ENCODE results near the gene RNF5. TPM values are rescaled to one million over a fixed set of nuclear protein-coding genes. Genes with fewer than 3 reads are reported as not detected.

The RNF5 gene
- total and polyA plus RNA-seq, 2 experiments from 2014 or later = 133 to 169 TPM

DNA sequence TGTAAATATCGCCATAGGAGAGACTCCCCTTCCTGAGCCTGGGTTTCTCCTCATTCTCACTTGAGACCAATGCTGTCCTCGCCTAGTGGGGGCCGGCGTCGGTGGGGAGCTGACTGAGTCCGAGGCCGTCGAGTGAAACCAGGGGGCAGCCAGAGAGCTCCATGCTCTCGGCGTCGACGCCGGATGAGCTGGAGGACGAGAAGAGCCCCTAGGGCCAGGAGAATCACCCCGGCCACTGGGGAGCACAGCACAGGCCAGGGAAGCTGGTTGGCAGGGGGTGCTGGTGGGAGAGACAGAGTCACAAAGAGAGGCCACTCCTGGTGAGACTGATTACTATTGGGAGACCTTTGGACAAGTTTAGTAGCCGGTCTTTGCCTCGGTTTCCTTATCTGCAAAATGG lies 20.7 kb downstream of the RNF5 start:
- Histone ChIP-seq H3K9me2 (replicated peaks; ENCODE audit: insufficient read depth) (no peaks in the 10 kb centered on the region), H4K20me1 (ENCODE audit: insufficient read depth, poor library complexity, severe bottlenecking) (no peaks in the 10 kb centered on the region), H3K4me3 (no peak overlapping the region), H3K36me3 (replicated peaks; ENCODE audit: insufficient read depth, low read depth) (no peaks in the 10 kb centered on the region), H3K4me1 (ENCODE audit: insufficient read depth) (peaks cover 13% of the 10 kb centered on the region), H3K27ac (no peak overlapping the region), H3K4me2 (no peak overlapping the region), H2AFZ (no peak overlapping the region), H3K9me3 (ENCODE audit: low read depth) (no peaks in the 10 kb centered on the region), H3K79me2 (no peaks in the 10 kb centered on the region), H3K27me3 (no peaks in the 10 kb centered on the region)
- TF ChIP-seq EZH2phosphoT487 (IDR thresholded peaks at IDR 0.05; ENCODE audit: low read depth, severe bottlenecking, unreplicated experiment) (no peak), EZH2 (IDR thresholded peaks at IDR 0.05; ENCODE audit: borderline replicate concordance) (no peak)
- TF ChIP-seq, protein P1, sequence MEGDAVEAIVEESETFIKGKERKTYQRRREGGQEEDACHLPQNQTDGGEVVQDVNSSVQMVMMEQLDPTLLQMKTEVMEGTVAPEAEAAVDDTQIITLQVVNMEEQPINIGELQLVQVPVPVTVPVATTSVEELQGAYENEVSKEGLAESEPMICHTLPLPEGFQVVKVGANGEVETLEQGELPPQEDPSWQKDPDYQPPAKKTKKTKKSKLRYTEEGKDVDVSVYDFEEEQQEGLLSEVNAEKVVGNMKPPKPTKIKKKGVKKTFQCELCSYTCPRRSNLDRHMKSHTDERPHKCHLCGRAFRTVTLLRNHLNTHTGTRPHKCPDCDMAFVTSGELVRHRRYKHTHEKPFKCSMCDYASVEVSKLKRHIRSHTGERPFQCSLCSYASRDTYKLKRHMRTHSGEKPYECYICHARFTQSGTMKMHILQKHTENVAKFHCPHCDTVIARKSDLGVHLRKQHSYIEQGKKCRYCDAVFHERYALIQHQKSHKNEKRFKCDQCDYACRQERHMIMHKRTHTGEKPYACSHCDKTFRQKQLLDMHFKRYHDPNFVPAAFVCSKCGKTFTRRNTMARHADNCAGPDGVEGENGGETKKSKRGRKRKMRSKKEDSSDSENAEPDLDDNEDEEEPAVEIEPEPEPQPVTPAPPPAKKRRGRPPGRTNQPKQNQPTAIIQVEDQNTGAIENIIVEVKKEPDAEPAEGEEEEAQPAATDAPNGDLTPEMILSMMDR (IDR thresholded peaks at IDR 0.05; ENCODE audit: poor library complexity) = no peak
- WGBS (ENCODE audit: low lambda C conversion rate, missing lambda C conversion rate) = 93% methylated on average over 17 of the region's 17 CpGs
- no peak for DNase-seq (ENCODE audit: low spot score)

DNA sequence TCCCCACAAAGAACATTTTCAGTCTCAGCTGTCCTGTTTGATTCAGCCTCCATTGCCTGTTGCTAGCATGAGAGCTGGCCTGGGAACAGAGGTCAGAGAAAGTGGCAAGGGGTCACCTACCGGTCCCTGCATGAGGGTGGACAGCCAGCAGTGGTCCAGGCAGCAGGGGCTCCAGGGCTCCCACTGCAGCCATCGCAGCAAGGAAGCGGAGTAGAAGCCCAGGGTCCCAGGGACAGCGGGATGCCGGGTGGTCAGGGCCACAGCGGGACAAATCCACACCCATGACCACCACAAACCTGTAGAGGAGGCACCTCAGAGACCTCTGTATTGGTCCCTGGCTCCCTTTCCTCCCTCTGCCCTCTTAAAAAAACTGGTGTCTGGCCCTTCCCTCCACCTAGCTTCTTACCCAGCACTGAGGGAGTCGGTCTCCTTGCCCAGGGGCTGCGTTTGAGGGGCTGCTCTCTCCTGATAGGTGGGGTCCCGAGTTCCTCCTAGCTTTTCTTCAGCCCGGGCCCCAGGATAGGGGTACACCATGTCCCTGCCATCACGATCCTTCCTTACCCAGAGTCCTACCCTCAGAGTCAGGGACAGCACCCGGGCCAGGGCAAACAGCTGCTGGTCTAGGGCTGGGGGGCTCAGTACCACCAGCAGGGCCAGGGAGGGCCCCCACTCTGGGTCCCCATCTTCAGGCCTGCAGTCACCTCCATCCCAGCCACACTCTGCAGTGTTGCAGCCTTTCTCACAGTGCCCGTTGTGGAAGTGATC lies 22.7 kb downstream of the RNF5 start:
- peaks cover 7% of the 10 kb centered on the region for H3K4me1 ChIP-seq (ENCODE audit: insufficient read depth)
- H2AFZ ChIP-seq = no peak overlapping the region
- no peaks in the 10 kb centered on the region for H3K36me3 ChIP-seq (replicated peaks; ENCODE audit: insufficient read depth, low read depth)
- H3K4me2 ChIP-seq = no peak overlapping the region
- no peak for TF ChIP-seq EZH2 (IDR thresholded peaks at IDR 0.05; ENCODE audit: borderline replicate concordance)
- no peak for TF ChIP-seq EZH2phosphoT487 (IDR thresholded peaks at IDR 0.05; ENCODE audit: low read depth, severe bottlenecking, unreplicated experiment)
- TF ChIP-seq, protein P1 (IDR thresholded peaks at IDR 0.05; ENCODE audit: poor library complexity) = no peak
- H3K9me2 ChIP-seq (replicated peaks; ENCODE audit: insufficient read depth) = no peaks in the 10 kb centered on the region
- DNase-seq (ENCODE audit: low spot score) = no peak
- no peaks in the 10 kb centered on the region for H3K79me2 ChIP-seq
- 92% methylated on average over 13 of the region's 13 CpGs for WGBS (ENCODE audit: low lambda C conversion rate, missing lambda C conversion rate)
- no peak overlapping the region for H3K4me3 ChIP-seq
- no peaks in the 10 kb centered on the region for H3K27me3 ChIP-seq
- H3K27ac ChIP-seq = no peak overlapping the region
- no peaks in the 10 kb centered on the region for H4K20me1 ChIP-seq (ENCODE audit: insufficient read depth, poor library complexity, severe bottlenecking)
- H3K9me3 ChIP-seq (ENCODE audit: low read depth) = no peaks in the 10 kb centered on the region

DNA sequence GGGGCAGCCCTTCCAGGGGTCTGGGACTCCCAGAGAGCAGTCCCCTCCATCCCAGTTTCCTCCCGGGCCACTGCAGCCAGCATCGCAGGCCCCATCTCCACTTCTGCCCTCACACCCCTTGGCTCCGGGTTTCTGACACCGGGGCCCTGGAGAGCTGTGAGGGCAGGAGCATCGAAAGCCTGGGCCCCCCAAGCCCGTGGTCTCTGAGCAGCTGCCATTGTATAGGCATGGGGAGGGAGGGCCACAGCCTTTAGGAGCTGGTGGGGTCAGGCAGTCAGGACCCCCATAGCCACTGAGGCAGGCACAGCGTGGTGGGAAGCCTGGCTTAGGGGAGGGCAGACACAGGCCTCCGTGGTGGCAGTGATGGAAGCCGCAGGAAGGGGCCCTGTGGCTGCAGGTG lies 24.0 kb downstream of the RNF5 start:
- H3K4me2 ChIP-seq = no peak overlapping the region

More for the DNA sequence above, 24.0 kb downstream of the RNF5 start:
- H3K4me3 ChIP-seq = no peak overlapping the region
- H3K27ac ChIP-seq = no peak overlapping the region
- H3K79me2 ChIP-seq = no peaks in the 10 kb centered on the region
- no peaks in the 10 kb centered on the region for H4K20me1 ChIP-seq (ENCODE audit: insufficient read depth, poor library complexity, severe bottlenecking)
- H3K27me3 ChIP-seq = no peaks in the 10 kb centered on the region
- no peaks in the 10 kb centered on the region for H3K36me3 ChIP-seq (replicated peaks; ENCODE audit: insufficient read depth, low read depth)
- TF ChIP-seq EZH2phosphoT487 (IDR thresholded peaks at IDR 0.05; ENCODE audit: low read depth, severe bottlenecking, unreplicated experiment) (no peak), EZH2 (IDR thresholded peaks at IDR 0.05; ENCODE audit: borderline replicate concordance) (no peak)
- TF ChIP-seq, protein P1 (IDR thresholded peaks at IDR 0.05; ENCODE audit: poor library complexity) = no peak
- no peaks in the 10 kb centered on the region for H3K9me3 ChIP-seq (ENCODE audit: low read depth)
- H3K4me1 ChIP-seq (ENCODE audit: insufficient read depth) = no peaks in the 10 kb centered on the region
- no peak overlapping the region for H2AFZ ChIP-seq
- H3K9me2 ChIP-seq (replicated peaks; ENCODE audit: insufficient read depth) = no peaks in the 10 kb centered on the region
- WGBS (ENCODE audit: low lambda C conversion rate, missing lambda C conversion rate) = 96% methylated on average over 9 of the region's 9 CpGs
- no peak for DNase-seq (ENCODE audit: low spot score)

All from hepatocyte (in vitro differentiated cells).